HCT116 (cell line): ENCODE results near the gene PHF10.

Source experiments
- CEBPB ChIP-seq: IDR thresholded peaks from 2 replicates; pipeline ENCODE4 v1.6.1; 2012; ENCODE audit warnings: low read depth
- CTCF ChIP-seq, 3 experiments: fragments of 200-600 bp in 1 of 3; sonication (generic) in 1 of 3; IDR thresholded peaks in 2 of 3; conservative IDR thresholded peaks in 1 of 3; 2 replicates each; pipeline ENCODE4 v1.5.1; 2012 to 2017; ENCODE audit warnings: low read depth in 2 of 3, low read length in 2 of 3, antibody characterized with exemption in 1 of 3, borderline replicate concordance in 1 of 3, control low read depth in 1 of 3, mild to moderate bottlenecking in 1 of 3, mixed read lengths in 1 of 3, mixed run types in 1 of 3, moderate library complexity in 1 of 3; ENCODE audit not compliant: insufficient read depth in 1 of 3
- EZH2 ChIP-seq: fragments of 200-600 bp; sonication (generic); IDR thresholded peaks from 2 replicates; pipeline ENCODE4 v1.6.1; 2017; ENCODE audit warnings: antibody characterized with exemption, mixed run types
- EZH2phosphoT487 ChIP-seq: fragments of 200-600 bp; IDR thresholded peaks from 2 replicates; pipeline ENCODE4 v1.6.1; 2018; ENCODE audit warnings: antibody characterized with exemption, borderline replicate concordance
- POLR2A ChIP-seq: IDR thresholded peaks from 2 replicates; pipeline ENCODE4 v1.7.0; 2011; ENCODE audit warnings: borderline replicate concordance; ENCODE audit not compliant: insufficient read depth, insufficient read length; ENCODE audit errors: extremely low read depth
- RAD21 ChIP-seq: IDR thresholded peaks from 2 replicates; pipeline ENCODE4 v1.6.1; 2012; ENCODE audit warnings: low read depth, mild to moderate bottlenecking
- REST ChIP-seq: IDR thresholded peaks from 2 replicates; pipeline ENCODE4 v1.6.1; 2012; ENCODE audit warnings: low read depth
- SIN3A ChIP-seq: IDR thresholded peaks from 2 replicates; pipeline ENCODE4 v1.6.1; 2012; ENCODE audit warnings: low read depth
- TCF7L2 ChIP-seq: IDR thresholded peaks from 2 replicates; pipeline ENCODE4 v1.7.0; 2011; ENCODE audit warnings: borderline replicate concordance, inconsistent platforms; ENCODE audit not compliant: insufficient read depth, insufficient read length; ENCODE audit errors: extremely low read depth
- TF ChIP-seq, protein P1 (sequence below): IDR thresholded peaks from 2 replicates; pipeline ENCODE4 v1.6.1; 2012

GRCh38 chr6:169671563-169671962 lies 52.7 kb downstream of the PHF10 start:
- TF ChIP-seq CEBPB: no peak
- TF ChIP-seq, protein P1, sequence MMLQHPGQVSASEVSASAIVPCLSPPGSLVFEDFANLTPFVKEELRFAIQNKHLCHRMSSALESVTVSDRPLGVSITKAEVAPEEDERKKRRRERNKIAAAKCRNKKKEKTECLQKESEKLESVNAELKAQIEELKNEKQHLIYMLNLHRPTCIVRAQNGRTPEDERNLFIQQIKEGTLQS: no peak
- no peak for TF ChIP-seq CTCF (IDR thresholded peaks at IDR 0.05 in 2 of 3, conservative IDR thresholded peaks at IDR 0.05 in 1 of 3; ENCODE audit: borderline replicate concordance in 1 of 3, insufficient read depth in 1 of 3, low read depth in 2 of 3, low read length in 2 of 3)
- TF ChIP-seq POLR2A: no peak
- TF ChIP-seq REST: no peak
- no peak for TF ChIP-seq RAD21
- no peak for TF ChIP-seq SIN3A
- no peak for TF ChIP-seq TCF7L2
- no peak for TF ChIP-seq EZH2
- TF ChIP-seq EZH2phosphoT487: no peak
